GM06990 (cell line): ENCODE data around the gene C16orf87.
A peak's percentile ranks its signal among the peaks of the same experiment; 100 is the strongest.

Source experiments
- DNase-seq: peaks from one replicate; pipeline ENCODE4 v3.0.0-alpha.2; 2011; ENCODE audit not compliant: insufficient read length; ENCODE audit errors: extremely low read depth
- H3K27me3 ChIP-seq: replicated peaks from 2 replicates; pipeline ENCODE4 v1.6.0; 2011; ENCODE audit warnings: low read length; ENCODE audit not compliant: control insufficient read depth, insufficient read depth
- H3K36me3 ChIP-seq: 2 replicates; pipeline ENCODE4 v1.5.1; 2011; ENCODE audit warnings: low read length; ENCODE audit not compliant: control insufficient read depth, insufficient read depth
- H3K4me3 ChIP-seq: replicated peaks from 2 replicates; pipeline ENCODE4 v1.5.1; 2011; ENCODE audit warnings: low read depth, mild to moderate bottlenecking, control low read depth, low read length
- TF ChIP-seq, protein P1 (sequence below): IDR thresholded peaks from 2 replicates; pipeline ENCODE4 v1.5.1; 2011; ENCODE audit warnings: low read length, control low read depth, mild to moderate bottlenecking, inconsistent platforms; ENCODE audit not compliant: insufficient read depth, poor library complexity, severe bottlenecking

Gene C16orf87

DNA sequence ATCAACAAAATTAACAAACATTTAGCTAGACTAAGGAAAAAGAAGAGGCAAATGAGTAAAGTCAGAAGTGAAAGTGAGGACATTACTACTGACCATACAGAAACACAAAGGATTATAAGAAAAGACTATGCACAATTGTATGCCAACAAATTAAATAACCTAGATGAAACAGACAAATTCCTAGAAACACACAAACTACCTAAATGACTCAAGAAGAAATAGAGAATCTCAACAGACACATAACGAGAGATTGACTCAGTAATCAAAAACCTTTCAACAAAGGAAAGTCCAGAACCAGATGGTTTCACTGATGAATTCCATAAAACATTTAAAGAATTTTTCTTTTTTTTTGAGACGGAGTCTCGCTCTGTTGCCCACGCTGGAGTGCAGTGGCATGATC, 47.2 kb downstream of the C16orf87 start:
- TF ChIP-seq, protein P1, sequence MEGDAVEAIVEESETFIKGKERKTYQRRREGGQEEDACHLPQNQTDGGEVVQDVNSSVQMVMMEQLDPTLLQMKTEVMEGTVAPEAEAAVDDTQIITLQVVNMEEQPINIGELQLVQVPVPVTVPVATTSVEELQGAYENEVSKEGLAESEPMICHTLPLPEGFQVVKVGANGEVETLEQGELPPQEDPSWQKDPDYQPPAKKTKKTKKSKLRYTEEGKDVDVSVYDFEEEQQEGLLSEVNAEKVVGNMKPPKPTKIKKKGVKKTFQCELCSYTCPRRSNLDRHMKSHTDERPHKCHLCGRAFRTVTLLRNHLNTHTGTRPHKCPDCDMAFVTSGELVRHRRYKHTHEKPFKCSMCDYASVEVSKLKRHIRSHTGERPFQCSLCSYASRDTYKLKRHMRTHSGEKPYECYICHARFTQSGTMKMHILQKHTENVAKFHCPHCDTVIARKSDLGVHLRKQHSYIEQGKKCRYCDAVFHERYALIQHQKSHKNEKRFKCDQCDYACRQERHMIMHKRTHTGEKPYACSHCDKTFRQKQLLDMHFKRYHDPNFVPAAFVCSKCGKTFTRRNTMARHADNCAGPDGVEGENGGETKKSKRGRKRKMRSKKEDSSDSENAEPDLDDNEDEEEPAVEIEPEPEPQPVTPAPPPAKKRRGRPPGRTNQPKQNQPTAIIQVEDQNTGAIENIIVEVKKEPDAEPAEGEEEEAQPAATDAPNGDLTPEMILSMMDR: no peak
- Histone ChIP-seq H3K4me3 (no peak overlapping the region), H3K36me3 (no peaks in the 10 kb centered on the region), H3K27me3 (no peaks in the 10 kb centered on the region)
- DNase-seq: no peak

DNA sequence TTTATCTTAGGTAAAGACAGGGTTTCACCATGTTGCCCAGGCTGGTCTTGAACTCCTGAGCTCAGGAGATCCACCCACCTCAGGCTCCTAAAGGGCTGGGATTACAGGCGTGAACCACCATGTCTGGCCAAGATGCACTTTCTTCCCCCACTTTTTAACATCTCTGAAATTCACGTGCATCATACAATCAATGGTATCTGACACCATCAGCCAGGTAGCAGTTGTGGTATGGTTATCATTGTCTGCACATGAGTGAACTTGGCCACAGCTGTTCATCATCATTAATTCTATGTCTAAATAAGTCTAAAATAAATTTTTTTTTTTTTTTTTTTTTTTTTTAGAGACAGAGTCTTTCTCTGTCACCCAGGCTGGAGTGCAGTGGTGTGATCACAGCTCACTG, 48.7 kb downstream of the C16orf87 start:
- TF ChIP-seq, protein P1: no peak
- Histone ChIP-seq H3K27me3 (no peaks in the 10 kb centered on the region), H3K36me3 (no peaks in the 10 kb centered on the region), H3K4me3 (no peak overlapping the region)
- no peak for DNase-seq

DNA sequence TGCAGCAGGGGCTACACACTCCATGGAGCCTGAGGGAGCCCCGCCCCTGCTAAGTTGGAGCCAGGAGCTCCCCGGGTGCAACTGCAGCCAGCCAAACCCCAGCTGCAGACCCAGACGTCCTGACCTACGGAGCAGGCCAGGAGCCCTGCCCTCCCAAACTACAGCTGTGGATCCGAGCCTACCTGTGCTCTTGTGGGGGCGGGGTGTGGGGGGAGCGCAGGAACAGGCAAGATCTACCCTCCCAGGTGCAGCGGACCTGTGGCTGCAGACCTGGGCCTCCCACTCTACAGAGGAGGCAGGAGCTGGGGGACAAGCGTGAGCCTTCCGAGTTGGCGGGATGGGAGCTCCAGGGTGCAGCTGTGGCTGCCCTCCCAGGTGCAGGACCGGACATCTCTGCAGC, 53.2 kb downstream of the C16orf87 start:
- DNase-seq: no peak
- Histone ChIP-seq H3K36me3 (no peaks in the 10 kb centered on the region), H3K27me3 (no peaks in the 10 kb centered on the region), H3K4me3 (no peak overlapping the region)
- TF ChIP-seq, protein P1: no peak

DNA sequence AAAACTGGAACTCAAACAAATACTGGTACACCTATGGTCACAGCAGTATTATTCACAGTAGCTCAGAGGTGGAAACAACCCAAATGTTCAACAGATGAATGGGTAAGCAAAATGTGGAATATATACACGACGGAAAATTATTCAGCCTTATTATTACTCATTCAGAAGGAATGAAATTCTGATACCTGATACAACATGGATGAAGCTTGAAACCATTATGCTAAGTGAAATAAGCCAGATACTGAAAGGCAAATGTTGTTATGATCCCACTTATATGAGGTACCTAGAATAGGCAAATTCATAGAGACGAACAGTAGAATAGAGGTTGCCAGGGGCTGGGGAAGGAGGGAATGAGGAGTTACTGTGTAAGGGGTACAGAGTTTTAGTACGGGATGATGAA, 55.8 kb downstream of the C16orf87 start:
- H3K27me3 ChIP-seq: no peaks in the 10 kb centered on the region
- DNase-seq: no peak
- TF ChIP-seq, protein P1: no peak
- no peak overlapping the region for H3K4me3 ChIP-seq
- H3K36me3 ChIP-seq: no peaks in the 10 kb centered on the region

DNA sequence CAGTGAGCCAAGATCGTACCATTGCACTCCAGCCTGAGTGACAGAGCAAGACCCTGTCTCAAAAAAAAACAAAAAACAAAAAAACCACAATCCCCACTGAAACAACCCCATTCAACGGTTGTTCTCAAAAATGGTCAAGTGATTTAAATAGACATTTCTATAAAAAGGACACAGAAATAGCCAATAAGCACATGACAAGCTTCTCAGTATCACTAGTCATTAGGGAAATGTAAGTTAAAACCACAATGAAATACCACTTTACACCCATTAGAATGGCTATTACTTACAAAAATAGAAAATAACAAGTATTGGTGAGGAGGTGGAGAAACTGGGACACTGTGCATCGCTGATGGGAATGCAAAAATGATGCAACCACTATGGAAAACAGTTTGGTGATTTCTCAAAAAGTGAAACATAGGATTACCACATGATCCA, 56.2 kb downstream of the C16orf87 start:
- DNase-seq: peak; percentile 57
- TF ChIP-seq, protein P1: no peak
- Histone ChIP-seq H3K36me3 (no peaks in the 10 kb centered on the region), H3K27me3 (no peaks in the 10 kb centered on the region), H3K4me3 (no peak overlapping the region)

DNA sequence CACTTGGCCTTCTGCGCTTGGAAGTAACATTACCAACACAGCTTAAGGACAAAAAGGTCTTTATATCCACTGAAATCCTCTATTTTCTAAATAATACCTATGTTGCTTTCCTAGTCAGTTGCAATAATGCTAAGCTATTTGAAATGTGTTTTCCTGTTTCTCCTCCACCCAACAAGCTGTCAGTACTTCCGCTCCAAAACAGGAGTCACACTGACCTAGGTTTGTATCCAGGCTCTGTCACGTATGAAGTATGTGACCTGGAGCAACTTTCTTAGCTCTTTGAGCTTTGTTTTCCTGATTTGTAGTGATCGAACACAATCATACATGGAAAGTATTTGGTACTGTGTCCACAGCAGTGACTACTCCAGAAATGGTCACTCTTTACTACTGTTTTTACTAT, 58.5 kb downstream of the C16orf87 start:
- TF ChIP-seq, protein P1: no peak
- Histone ChIP-seq H3K27me3 (no peaks in the 10 kb centered on the region), H3K36me3 (no peaks in the 10 kb centered on the region), H3K4me3 (no peak overlapping the region)
- DNase-seq: no peak
